ENCODE results near the gene RNF144A. TPM values are rescaled to one million over a fixed set of nuclear protein-coding genes. Genes with fewer than 3 reads are reported as not detected.

The RNF144A gene
- total RNA-seq, 3 donors from 2014 or later (not counting 1 experiment from before 2014, with no cell fraction given) = 17.3 to 36.7 (median 19.0) TPM

DNA sequence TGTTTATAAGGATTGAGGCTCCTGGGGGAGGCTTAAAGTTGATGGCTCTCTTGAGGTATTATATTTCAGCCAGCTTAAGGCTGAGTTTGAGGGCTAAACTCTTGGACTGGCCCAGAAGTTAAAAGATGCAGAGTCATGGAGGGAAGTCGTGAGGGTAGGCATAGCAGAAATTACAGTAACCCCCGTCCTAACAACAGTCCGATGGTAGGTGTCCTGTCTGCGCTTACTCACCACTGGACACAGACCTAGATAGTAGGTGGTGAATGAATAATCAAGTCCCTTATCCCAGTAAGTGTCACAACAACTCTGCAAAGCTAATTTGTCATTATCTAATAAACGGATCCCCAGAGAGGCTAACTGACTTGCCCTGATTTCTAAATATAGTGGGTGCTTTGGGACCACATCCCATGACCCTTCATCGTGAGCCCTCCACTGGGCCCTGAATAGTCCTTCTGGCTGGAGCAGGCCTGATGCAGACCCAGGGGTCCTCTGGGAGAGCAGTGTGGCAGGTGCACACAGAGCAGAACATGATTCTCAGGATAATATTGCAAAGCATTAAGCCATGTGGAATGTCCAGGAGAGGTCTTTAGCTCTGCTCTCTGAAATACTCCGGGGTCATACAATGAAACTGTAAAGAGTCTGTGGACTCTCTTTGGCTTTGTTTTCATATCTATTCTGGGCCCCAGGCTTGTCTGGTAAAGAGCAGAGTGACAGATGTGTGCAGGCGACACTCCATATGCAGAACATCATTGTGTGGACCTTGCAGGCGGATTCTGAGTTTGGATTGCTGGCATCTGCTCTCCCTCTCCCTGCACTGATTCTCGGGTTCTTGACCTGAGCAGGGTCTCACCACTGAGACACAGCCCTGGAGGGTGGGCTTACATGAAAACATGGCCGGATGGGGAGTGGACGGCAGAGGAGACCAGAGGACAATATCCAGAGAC lies 98.1 kb downstream of the RNF144A start:
- WGBS (ENCODE audit: insufficient coverage) = 83% methylated on average over 10 of the region's 12 CpGs
- Mint-ChIP-seq H3K4me3 (no peak overlapping the region), H3K27ac (no peak overlapping the region), H3K4me1 (peaks cover 20 to 24% of the 10 kb centered on the region in 2 donors), H3K9me3 (no peaks in the 10 kb centered on the region), H3K27me3 (ENCODE audit: low read depth in 2 of 2) (no peaks in the 10 kb centered on the region), H3K36me3 (no peaks in the 10 kb centered on the region)
- intact Hi-C loops (cut with micrococcal nuclease) = no loop called here
- ATAC-seq = peak in 1 of 3 donors; percentile 62
- peaks cover 5% of the 10 kb centered on the region for H3K36me3 ChIP-seq (ENCODE audit: control insufficient read depth, insufficient read depth, low read length)
- no peaks in the 10 kb centered on the region for H3K9me3 ChIP-seq (ENCODE audit: control insufficient read depth, insufficient read depth, low read length)
- TF ChIP-seq, protein P1, sequence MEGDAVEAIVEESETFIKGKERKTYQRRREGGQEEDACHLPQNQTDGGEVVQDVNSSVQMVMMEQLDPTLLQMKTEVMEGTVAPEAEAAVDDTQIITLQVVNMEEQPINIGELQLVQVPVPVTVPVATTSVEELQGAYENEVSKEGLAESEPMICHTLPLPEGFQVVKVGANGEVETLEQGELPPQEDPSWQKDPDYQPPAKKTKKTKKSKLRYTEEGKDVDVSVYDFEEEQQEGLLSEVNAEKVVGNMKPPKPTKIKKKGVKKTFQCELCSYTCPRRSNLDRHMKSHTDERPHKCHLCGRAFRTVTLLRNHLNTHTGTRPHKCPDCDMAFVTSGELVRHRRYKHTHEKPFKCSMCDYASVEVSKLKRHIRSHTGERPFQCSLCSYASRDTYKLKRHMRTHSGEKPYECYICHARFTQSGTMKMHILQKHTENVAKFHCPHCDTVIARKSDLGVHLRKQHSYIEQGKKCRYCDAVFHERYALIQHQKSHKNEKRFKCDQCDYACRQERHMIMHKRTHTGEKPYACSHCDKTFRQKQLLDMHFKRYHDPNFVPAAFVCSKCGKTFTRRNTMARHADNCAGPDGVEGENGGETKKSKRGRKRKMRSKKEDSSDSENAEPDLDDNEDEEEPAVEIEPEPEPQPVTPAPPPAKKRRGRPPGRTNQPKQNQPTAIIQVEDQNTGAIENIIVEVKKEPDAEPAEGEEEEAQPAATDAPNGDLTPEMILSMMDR (IDR thresholded peaks at IDR 0.05) = no peak
- no peaks in the 10 kb centered on the region for H3K4me1 ChIP-seq (ENCODE audit: control insufficient read depth, insufficient read depth, low read length)
- H3K4me3 ChIP-seq (ENCODE audit: low read length) = no peak overlapping the region
- H3K27me3 ChIP-seq (ENCODE audit: control insufficient read depth, insufficient read depth, low read length) = no peaks in the 10 kb centered on the region
- H3K27ac ChIP-seq (ENCODE audit: low read length) = no peak overlapping the region
- DNase-seq = no peak

DNA sequence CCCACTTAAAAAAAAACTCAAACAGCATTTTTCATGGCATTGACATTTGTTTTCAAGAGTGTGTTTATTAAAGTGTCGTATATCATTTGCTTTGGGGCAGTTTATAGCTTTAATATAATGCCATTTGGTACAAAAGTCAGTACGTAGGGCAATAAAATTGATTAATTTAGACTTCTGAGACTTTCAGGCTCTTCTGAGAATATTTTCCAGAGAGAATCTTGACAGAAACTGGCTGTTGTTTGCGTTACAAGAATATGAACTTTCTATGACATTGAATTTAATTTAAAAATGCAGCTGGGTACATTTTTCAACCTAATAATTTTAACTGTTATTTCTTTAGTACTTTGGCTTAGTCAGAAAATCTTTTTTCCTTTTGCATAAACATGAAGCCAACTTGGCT lies 98.9 kb downstream of the RNF144A start:
- Histone ChIP-seq H3K4me1 (ENCODE audit: control insufficient read depth, insufficient read depth, low read length) (no peaks in the 10 kb centered on the region), H3K9me3 (ENCODE audit: control insufficient read depth, insufficient read depth, low read length) (no peaks in the 10 kb centered on the region), H3K4me3 (ENCODE audit: low read length) (no peak overlapping the region), H3K27ac (ENCODE audit: low read length) (no peak overlapping the region), H3K36me3 (ENCODE audit: control insufficient read depth, insufficient read depth, low read length) (peaks cover 12% of the 10 kb centered on the region), H3K27me3 (ENCODE audit: control insufficient read depth, insufficient read depth, low read length) (no peaks in the 10 kb centered on the region)
- DNase-seq (no peak), ATAC-seq (no peak)
- intact Hi-C loops (cut with micrococcal nuclease) = no loop called here
- Mint-ChIP-seq H3K27me3 (ENCODE audit: low read depth in 2 of 2) (no peaks in the 10 kb centered on the region), H3K4me3 (no peak overlapping the region), H3K4me1 (peaks cover 20 to 24% of the 10 kb centered on the region in 2 donors), H3K36me3 (no peaks in the 10 kb centered on the region), H3K27ac (no peak overlapping the region), H3K9me3 (no peaks in the 10 kb centered on the region)
- TF ChIP-seq, protein P1 (IDR thresholded peaks at IDR 0.05) = no peak
- WGBS (ENCODE audit: insufficient coverage) = 100% methylated on average over 2 of the region's 3 CpGs

DNA sequence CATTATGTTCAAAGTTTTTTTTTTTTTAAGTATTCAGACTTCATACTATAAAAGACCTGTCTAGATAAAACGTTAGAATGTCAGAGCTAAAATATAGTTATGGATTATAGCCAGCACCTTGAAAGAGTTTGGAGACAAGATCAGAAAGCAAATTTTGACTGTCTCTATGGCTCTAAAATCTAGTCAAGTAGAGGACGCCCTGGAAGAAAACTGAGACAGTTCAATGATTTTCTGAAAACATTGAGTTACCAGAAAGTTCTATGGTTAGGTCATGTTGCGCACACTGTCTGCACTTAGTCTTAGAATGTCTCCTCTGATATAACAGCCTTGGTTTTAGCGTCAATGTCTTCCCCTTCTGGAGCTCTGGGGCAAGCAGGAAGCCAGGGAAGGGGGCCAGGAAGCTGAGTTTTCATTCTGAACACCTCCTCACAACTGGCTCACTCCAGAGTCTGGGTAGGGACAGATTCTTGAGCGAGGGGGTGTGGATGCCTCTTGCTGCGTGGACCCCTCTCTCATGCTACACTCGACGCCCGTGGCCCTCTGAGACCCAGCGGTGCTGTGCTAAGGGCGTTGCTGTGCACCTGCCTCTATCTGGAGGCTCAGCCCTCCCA lies 99.5 kb downstream of the RNF144A start:
- Histone ChIP-seq H3K27me3 (ENCODE audit: control insufficient read depth, insufficient read depth, low read length) (no peaks in the 10 kb centered on the region), H3K4me3 (ENCODE audit: low read length) (no peak overlapping the region), H3K9me3 (ENCODE audit: control insufficient read depth, insufficient read depth, low read length) (no peaks in the 10 kb centered on the region), H3K4me1 (ENCODE audit: control insufficient read depth, insufficient read depth, low read length) (no peaks in the 10 kb centered on the region), H3K36me3 (ENCODE audit: control insufficient read depth, insufficient read depth, low read length) (peaks cover 12% of the 10 kb centered on the region), H3K27ac (ENCODE audit: low read length) (no peak overlapping the region)
- DNase-seq (no peak), ATAC-seq (no peak)
- intact Hi-C loops (cut with micrococcal nuclease) = no loop called here
- TF ChIP-seq, protein P1 (IDR thresholded peaks at IDR 0.05) = no peak
- H3K27me3 Mint-ChIP-seq (ENCODE audit: low read depth in 2 of 2) = no peaks in the 10 kb centered on the region
- no peak overlapping the region for H3K4me3 Mint-ChIP-seq
- no peaks in the 10 kb centered on the region for H3K9me3 Mint-ChIP-seq
- peaks cover 20 to 24% of the 10 kb centered on the region in 2 donors for H3K4me1 Mint-ChIP-seq
- WGBS (ENCODE audit: insufficient coverage) = 88% methylated on average over 11 of the region's 11 CpGs
- no peak overlapping the region for H3K27ac Mint-ChIP-seq
- H3K36me3 Mint-ChIP-seq = no peaks in the 10 kb centered on the region

Data from natural killer cell (primary cell).